GM12878 (cell line): ENCODE measurements around the gene CRTC2. TPM values are rescaled to one million over a fixed set of nuclear protein-coding genes. Genes with fewer than 3 reads are reported as not detected.
"Not testable (repeated sequence)": the region's sequence is repeated elsewhere in the genome, so short reads cannot be mapped to it uniquely, and the experiment has no call there.

Experiments
- ATAC-seq: fragments of 200-7000 bp; cut with Tn5 transposase; 3 replicates; pipeline ENCODE4 v1.9.1; 2020; ENCODE audit warnings: mild to moderate bottlenecking, moderate library complexity
- BruUV-seq: library from RNA; stranded (reverse); fragments of 400-500 nt; replicated peaks from 2 replicates; lab custom pipeline; 2021; lab: Mats Ljungman, UMichigan
- CTCF ChIA-PET: fragments of 300-600 bp; sonication (Branson Sonifier 250); formaldehyde crosslinking; extraction: SDS; loops from one replicate; lab custom pipeline; 2021; ENCODE audit warnings: inconsistent platforms; lab: Yijun Ruan, JAX
- POLR2A ChIA-PET: fragments of 350-600 bp; formaldehyde crosslinking; extraction: SDS; loops from one replicate; lab custom pipeline; 2021; ENCODE audit warnings: inconsistent platforms; lab: Charles Lee
- RAD21 ChIA-PET: fragments of 300-600 bp; sonication (Branson Sonifier 250); formaldehyde crosslinking; loops from one replicate; lab custom pipeline; 2023; ENCODE audit warnings: antibody characterized with exemption; ENCODE audit not compliant: unreplicated experiment; lab: Charles Lee
- SMC1A ChIA-PET: fragments of 300-600 bp; sonication (Branson Sonifier 250); formaldehyde crosslinking; loops from one replicate; lab custom pipeline; 2023; ENCODE audit not compliant: unreplicated experiment, uncharacterized antibody; lab: Charles Lee
- DNase-seq: peaks from one replicate; pipeline ENCODE4 v3.0.0-alpha.2; 2011; ENCODE audit warnings: low read depth, low spot score
- FAIRE-seq: peaks from 3 replicates; lab custom pipeline; 2011; peaks lifted over from hg19 to GRCh38; lab: Jason Lieb, UNC
- H2AFZ ChIP-seq: 2 replicates; pipeline ENCODE4 v1.6.0; 2011; ENCODE audit warnings: low read depth, low read length, control low read depth; ENCODE audit not compliant: control insufficient read depth
- H3K27ac ChIP-seq: 2 replicates; pipeline ENCODE4 v1.5.1; 2011; ENCODE audit warnings: control low read depth; ENCODE audit not compliant: control insufficient read depth, insufficient read depth
- H3K27me3 ChIP-seq, 2 experiments: replicated peaks in 1 of 2; 2 replicates each; pipeline versions ENCODE4 v1.6.0 to v1.6.1; 2011; ENCODE audit warnings: low read length in 1 of 2; ENCODE audit not compliant: control insufficient read depth in 2 of 2, insufficient read depth in 2 of 2
- H3K36me3 ChIP-seq, 2 experiments: 2 replicates each; pipeline ENCODE4 v1.5.1; 2011; ENCODE audit warnings: low read length in 1 of 2; ENCODE audit not compliant: control insufficient read depth in 2 of 2, insufficient read depth in 2 of 2
- H3K4me1 ChIP-seq: 2 replicates; pipeline ENCODE4 v1.6.1; 2011; ENCODE audit warnings: mild to moderate bottlenecking, low read length, moderate library complexity, mixed read lengths; ENCODE audit not compliant: control insufficient read depth, insufficient read depth
- H3K4me2 ChIP-seq: 2 replicates; pipeline ENCODE4 v1.6.0; 2011; ENCODE audit warnings: control low read depth; ENCODE audit not compliant: control insufficient read depth, insufficient read depth
- H3K4me3 ChIP-seq: fragments of 200-600 bp; sonication (generic); 2 replicates; pipeline ENCODE4 v1.5.1; 2016
- H3K79me2 ChIP-seq: 2 replicates; pipeline ENCODE4 v1.6.0; 2011; ENCODE audit warnings: low read length; ENCODE audit not compliant: control insufficient read depth, insufficient read depth
- H3K9ac ChIP-seq: 2 replicates; pipeline ENCODE4 v1.8.0; 2011; ENCODE audit warnings: low read length, control low read depth, mixed read lengths; ENCODE audit not compliant: control insufficient read depth, insufficient read depth
- H3K9me3 ChIP-seq: replicated peaks from 3 replicates; pipeline ENCODE4 v1.5.1; 2011; ENCODE audit warnings: mild to moderate bottlenecking, low read length; ENCODE audit not compliant: control insufficient read depth, insufficient read depth
- H4K20me1 ChIP-seq: 2 replicates; pipeline ENCODE4 v1.6.0; 2011; ENCODE audit not compliant: control insufficient read depth, insufficient read depth
- HDAC2 ChIP-seq: fragments of 200-600 bp; sonication (generic); IDR thresholded peaks from 2 replicates; pipeline ENCODE4 v1.6.1; 2017
- IRF4 ChIP-seq: IDR thresholded peaks from 2 replicates; pipeline ENCODE4 v1.6.1; 2011; ENCODE audit warnings: low read depth, low read length
- KAT2A ChIP-seq: conservative IDR thresholded peaks from 2 replicates; pipeline ENCODE4 v1.6.1; 2011; ENCODE audit warnings: low read depth, low read length; ENCODE audit not compliant: control insufficient read depth
- KLF5 ChIP-seq: fragments of 450-650 bp; IDR thresholded peaks from 2 replicates; pipeline ENCODE4 v1.6.1; 2014; ENCODE audit warnings: mild to moderate bottlenecking; ENCODE audit not compliant: partially characterized antibody
- SIN3A ChIP-seq: IDR thresholded peaks from 2 replicates; pipeline ENCODE4 v1.6.1; 2012; ENCODE audit warnings: low read depth, low read length, improper control_type of control experiment
- ZNF274 ChIP-seq: IDR thresholded peaks from one replicate; pipeline ENCODE4 v1.8.0; 2011; ENCODE audit not compliant: insufficient read length, insufficient read depth
- WGBS: methylation state at CpG from one replicate; pipeline ENCODE4 v1.1.6; 2016; ENCODE audit warnings: low lambda C conversion rate; ENCODE audit not compliant: insufficient replicate concordance, insufficient coverage; ENCODE audit errors: missing lambda C conversion rate; 5-methylcytosine and 5-hydroxymethylcytosine counted together
- in situ Hi-C: fragments of 300-500 bp; cut with MboI; formaldehyde crosslinking; loops from 9 replicates; pipeline ENCODE4 v1.14.3; 2018; ENCODE audit warnings: mixed read lengths
- intact Hi-C: fragments of 100-400 bp; cut with micrococcal nuclease; formaldehyde crosslinking; loops from one replicate; pipeline ENCODE4 v1.14.2; 2022; ENCODE audit not compliant: unreplicated experiment
- polyA plus RNA-seq, 11 experiments: library from polyadenylated mRNA; depleted of rRNA in 4 of 11; unstranded in 6 of 11; stranded (reverse) in 5 of 11; fragments of >200 nt; fragmentation: Nextera tagmentation in 4 of 11; fragmentation: Illumina TruSeq in 1 of 11; extraction: Ambion mirVana in 4 of 11; extraction: Trizol in 1 of 11; gene quantifications; 1 replicate in 1 of 11; 2 replicates in 10 of 11; pipeline versions ENCODE4 v1.2.1 to v1.2.3, GENCODE V29; 2011 to 2016; ENCODE audit warnings: inconsistent platforms in 2 of 11, missing spikeins in 2 of 11, low read depth in 1 of 11
- total RNA-seq, 4 experiments: library from RNA; depleted of rRNA in 3 of 4; stranded (reverse); fragments of >200 nt in 3 of 4; fragmentation: Illumina TruSeq in 1 of 4; extraction: Trizol in 1 of 4; gene quantifications; 2 replicates each; pipeline versions ENCODE4 v1.2.1 to v1.2.3, GENCODE V29; 2013 to 2021

Gene CRTC2
- total and polyA plus RNA-seq, 10 of the 15 experiments (the other 5 are each of a cell fraction or from before 2014, with no cell fraction given), result 5.1 to 57.9 (median 32.7) TPM

- TF ChIP-seq KAT2A (no peak), IRF4 (no peak), KLF5 (no peak), HDAC2 (no peak), SIN3A (no peak), ZNF274 (no peak)
Measured at GRCh38 chr1:153906396-153906795, 52.0 kb downstream of the CRTC2 start (continued).

GRCh38 chr1:153905908-153906307, 52.5 kb downstream of the CRTC2 start:
- H3K27me3 ChIP-seq, H3K9me3 ChIP-seq, SMC1A ChIA-PET, H3K27ac ChIP-seq, H4K20me1 ChIP-seq, H3K4me1 ChIP-seq, H3K4me2 ChIP-seq, CTCF ChIA-PET, H3K4me3 ChIP-seq, BruUV-seq, in situ Hi-C loops, DNase-seq, FAIRE-seq, RAD21 ChIA-PET, H3K9ac ChIP-seq, H2AFZ ChIP-seq, intact Hi-C loops: not testable (repeated sequence)
- H3K36me3 ChIP-seq, result peaks cover 2 to 11% of the 10 kb centered on the region in 2 experiments
- ATAC-seq, result peak; percentile 21; the same call in 1 of the 3 replicates
- WGBS, result 90% methylated on average over 8 of the region's 8 CpGs
- POLR2A ChIA-PET, result interaction anchor here (0.6 kb wide), 1 partner anchor 59 kb away, joined by 3 read pairs; no protein-coding TSS in a partner anchor
- peaks cover 79% of the 10 kb centered on the region for H3K79me2 ChIP-seq
